Activated T-cell treated with anti-CD3 and anti-CD28 coated beads for 1 hour (primary cell): Measurements from ENCODE around the gene SLC2A11.

Experiments used
- DNase-seq: peaks from one replicate; pipeline ENCODE4 v3.0.0-alpha.2; 2020; ENCODE audit warnings: low read depth

Gene SLC2A11

DNA sequence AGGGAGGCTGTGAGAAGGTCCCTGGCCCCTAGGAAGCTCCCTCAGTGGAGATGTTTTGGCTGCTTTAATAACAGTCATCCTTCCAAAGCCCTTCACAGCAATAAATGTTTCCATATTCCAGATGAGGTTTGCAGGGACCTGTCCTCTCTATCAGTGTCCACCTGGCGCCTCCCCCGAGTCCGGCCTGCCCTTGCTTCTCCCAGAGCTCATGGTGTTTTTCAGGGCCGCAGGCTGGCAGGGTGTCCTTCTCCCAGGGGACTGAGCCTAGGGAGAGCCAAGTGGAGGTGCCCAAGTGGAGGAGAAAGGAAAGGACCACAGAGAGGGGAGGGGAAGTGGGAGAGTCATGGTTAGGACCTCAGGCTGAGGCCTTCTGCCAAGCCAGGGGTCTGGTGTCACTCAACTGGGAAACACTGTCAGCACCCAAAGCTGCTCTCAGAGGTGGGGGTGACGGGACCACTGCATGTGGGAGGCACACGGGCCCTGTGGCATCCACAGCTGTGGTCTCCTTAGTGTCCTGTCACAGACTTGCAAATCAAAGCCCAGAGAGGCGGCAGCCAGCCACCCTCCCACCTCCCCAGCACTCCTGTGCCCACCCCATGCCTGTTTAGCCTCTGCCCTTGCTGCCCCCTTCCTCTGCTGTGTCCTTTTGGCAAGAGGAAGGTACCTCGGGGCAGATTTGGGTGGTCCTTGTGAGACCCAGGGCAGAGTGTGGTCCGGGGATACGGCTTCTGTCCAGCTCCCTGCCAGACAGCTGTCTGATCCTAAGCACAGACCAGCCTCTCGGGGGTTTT lies 25.3 kb upstream of the SLC2A11 start:
- no peak for DNase-seq

DNA sequence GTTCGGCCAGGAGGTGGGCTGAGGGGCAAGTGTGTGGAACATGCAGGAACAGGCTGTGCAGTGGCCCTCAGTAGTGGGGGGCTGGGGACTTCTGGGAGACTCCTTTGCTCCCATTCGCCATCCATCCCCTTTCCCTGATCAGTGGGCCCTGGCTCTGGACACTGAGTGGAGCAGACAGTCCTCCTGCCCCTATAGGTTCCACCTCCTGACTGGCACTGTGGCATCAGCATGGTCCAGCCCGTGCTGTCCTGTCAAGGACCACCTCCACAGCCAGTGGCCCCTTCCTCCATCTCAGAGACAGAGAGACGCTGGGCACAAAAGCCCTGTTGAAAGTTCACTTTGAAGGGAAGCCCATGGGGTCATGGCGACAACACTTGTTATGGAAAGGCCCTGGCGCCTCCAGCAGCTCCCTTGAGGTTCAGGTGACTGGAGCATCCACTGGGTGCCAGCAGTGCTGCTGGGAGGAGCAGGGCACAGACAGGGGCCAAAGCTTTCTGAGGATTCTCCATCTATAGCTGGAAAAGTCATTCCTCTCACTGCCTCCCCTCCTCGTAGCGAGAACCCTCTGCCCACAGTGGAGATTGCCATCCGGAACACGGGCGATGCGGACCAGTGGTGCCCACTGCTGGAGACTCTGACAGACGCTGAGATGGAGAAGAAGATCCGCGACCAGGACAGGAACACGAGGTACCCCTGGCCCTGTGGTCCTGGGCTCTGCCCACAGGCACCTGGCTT lies 24.5 kb upstream of the SLC2A11 start:
- no peak for DNase-seq

- DNase-seq, result no peak
Measured at GRCh38 chr22:23833911-23834317, 23.8 kb upstream of the SLC2A11 start.

GRCh38 chr22:23834406-23834792 lies 23.3 kb upstream of the SLC2A11 start:
- no peak for DNase-seq

- DNase-seq, result no peak
Measured at GRCh38 chr22:23834793-23835483, 22.7 kb upstream of the SLC2A11 start.

- DNase-seq, result no peak
Measured at GRCh38 chr22:23835484-23836144, 22.1 kb upstream of the SLC2A11 start.

DNA sequence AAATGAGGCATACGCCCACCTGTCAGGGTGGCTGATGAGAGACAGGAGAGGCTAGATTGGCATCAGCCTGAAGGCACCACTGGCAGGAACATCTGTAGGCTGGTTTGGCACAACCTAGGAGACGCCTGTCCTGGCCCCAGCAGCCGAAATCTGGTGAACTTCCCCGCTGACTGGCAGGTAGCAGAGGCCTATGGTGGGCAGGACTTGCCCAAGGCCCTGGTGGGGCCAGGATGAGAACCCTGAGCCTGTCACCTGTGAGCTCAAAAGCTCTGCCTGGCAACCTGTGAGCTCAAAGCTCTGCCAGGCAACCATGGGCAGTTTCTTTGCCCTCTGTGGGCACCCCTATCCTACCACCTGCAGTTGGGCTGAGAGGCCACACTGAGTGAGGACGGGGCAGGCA lies 21.4 kb upstream of the SLC2A11 start:
- no peak for DNase-seq

DNA sequence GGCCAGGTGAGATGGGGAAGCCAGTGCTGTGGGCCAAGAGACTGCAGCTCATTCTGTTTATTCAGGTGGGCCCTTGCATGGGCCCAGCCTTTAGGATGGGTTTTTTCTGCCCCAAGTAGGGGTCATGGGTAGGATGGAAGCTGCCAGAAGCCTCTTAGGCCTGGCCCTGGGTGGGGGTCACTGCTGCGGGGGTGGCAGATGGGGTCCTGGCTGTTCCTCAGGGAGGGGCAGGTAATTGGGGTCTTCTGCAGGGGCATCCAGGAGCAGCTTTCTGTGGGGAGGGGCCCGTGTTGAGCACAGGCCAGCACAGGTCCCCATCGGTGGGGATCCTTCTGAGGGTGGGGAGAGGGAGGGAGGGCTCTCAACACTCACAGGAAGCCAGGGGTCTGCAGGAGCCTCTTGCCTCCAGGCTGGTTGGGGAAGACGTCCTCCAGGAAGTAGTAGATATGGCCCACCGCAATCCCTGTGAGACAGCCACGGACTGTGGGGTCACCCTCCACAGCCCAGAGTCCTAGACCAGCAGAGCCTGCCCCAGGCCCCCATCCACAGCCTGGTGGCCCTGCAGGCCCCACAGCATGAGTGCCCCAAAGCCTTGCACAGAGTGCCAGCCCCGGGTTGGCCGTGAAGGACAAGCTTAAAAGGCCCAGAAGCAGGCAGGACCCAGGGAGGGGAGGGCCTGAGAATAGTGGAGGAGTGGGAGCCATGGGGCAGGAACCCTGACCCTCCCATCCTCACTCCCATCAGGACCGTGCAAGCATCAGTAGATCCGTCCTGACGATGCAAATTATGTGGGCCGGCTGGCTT lies 20.8 kb upstream of the SLC2A11 start:
- no peak for DNase-seq

- no peak for DNase-seq
Measured at GRCh38 chr22:23837496-23837859, 20.2 kb upstream of the SLC2A11 start.

- DNase-seq, result no peak
Measured at GRCh38 chr22:23837911-23838680, 19.6 kb upstream of the SLC2A11 start.

DNA sequence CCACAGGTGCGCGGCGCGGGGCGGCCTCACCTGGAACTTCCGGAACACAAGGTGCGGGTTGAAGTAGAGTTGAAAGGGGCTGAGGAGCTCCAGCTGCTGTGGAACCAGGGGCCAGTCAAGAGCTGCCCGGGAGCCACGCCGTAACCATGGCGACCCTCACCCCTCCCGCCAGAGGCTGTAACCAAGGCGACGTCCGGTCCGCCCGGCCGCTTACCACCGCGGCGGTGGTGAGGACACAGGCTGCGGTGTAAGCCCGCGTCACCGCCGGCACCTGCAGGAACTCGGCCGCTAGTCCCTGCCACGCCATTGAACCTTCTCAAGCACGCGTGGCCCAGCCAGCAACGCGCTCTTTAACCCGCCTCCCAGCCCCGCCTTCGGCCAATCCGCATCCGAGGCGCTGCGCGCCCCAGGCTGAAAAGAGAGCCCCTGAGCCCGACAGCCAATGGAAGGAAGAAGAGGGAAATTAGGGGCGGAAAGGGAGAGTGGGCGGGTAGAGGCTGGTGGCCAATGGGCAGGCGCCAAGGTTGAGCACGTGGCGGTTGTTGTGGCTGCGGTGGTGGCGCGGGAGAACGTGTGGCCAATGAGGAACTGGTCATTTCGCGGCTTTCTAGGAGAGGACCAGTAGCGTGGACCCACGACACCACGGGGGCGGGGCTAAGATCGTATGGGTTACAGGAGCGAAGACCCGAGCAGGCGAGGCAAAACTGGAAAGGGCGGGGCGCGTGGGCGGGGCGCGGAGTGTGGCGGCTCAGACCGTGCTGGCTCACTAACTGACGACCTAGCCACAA lies 18.8 kb upstream of the SLC2A11 start, which contains the start of gene DERL3:
Gene DERL3 (minus strand): TSS at position 326 of the 788 bp plus-strand sequence. CDS start 19 bp downstream, at position 307.
- peak; percentile 89 for DNase-seq

DNA sequence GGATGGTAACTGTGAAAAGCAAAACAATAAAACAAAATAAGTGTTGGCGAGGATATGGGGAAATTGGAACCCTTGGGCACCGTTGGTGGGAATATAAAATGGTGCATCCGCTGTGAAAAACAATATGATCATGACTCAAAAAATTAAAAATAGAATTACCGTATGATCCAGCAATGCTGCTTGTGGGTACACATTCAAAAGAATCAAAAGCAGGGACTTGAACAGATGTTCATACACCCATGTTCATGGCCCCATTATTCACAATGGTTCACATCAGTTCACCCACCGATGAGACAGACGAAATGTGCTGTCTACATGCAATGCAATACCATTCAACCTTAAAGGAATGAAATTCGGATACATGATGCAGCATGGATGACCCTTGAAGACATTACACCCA lies 17.6 kb upstream of the SLC2A11 start:
- no peak for DNase-seq

- no peak for DNase-seq
Measured at GRCh38 chr22:23841292-23841691, 16.4 kb upstream of the SLC2A11 start.

GRCh38 chr22:23841736-23842445 lies 15.8 kb upstream of the SLC2A11 start:
- DNase-seq, result no peak

GRCh38 chr22:23842599-23842998 lies 15.1 kb upstream of the SLC2A11 start:
- DNase-seq, result no peak

GRCh38 chr22:23844739-23845202 lies 12.9 kb upstream of the SLC2A11 start:
- DNase-seq, result no peak

DNA sequence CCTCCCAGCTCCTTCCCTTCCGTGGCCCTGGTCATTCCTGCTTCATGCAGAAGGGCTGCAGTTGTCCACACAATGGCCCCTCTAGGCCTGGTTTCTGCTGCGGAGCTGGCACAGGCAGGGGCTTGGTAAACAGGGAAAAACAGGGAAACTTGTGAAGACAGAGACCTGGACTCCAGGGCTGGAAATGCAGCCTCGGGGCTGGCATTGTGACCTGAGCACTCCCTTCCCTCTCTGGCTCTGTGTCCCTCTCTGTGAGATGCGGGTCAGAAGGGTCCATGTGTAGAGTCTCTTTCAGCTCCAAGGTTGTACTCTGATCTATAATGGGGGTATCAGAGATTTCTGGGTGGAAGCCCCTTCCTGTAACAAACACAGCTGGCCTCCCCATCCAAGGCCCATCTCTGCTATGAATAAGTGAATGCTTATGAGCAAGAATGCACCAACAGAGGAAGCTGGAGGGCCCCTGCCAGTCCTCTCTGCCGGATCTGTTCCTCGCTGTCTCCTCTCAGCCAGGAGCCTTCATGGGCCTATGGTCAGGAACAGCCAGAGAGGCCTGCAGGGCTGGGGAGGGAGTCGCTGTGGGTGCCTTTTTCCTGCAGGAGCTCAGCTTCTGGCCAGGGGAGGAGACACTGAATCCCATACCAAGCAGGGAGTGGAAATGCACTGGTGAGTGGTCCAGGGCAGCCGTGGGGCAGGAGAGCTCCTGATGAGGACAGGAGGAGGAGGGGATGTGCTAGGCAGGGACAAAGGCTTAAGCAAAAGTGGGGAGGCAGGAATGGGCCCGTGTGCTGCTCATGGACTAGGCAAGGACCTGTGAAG lies 12.2 kb upstream of the SLC2A11 start:
- DNase-seq, result no peak

DNA sequence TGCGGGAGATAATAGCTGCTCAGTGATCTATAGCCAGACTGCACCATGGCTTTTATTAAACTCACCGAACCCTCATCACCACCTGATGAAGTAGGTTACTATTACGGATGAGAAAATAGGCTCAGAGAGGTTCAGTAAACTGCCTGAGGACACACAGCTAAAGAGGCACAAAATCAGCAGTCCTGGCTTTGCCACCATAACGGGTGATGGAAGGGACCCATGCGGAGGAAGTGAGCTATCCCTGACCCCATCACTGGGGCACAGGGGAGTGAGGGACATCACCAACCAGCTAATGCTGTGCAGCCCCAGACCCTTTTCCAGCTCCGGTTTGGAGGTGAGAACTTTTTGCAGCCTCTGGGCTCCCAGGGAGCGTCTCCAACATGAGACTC lies 11.6 kb upstream of the SLC2A11 start:
- no peak for DNase-seq
